Placental epithelial cell (primary cell): ENCODE results near the gene SKA2. TPM values are rescaled to one million over a fixed set of nuclear protein-coding genes. Genes with fewer than 3 reads are reported as not detected.

ENCODE experiments used
- small RNA-seq: library from RNA; depleted of rRNA; stranded (forward); fragments of <200 nt; gene quantifications from one replicate; pipeline ENCODE3, GENCODE V24; 2012
- total RNA-seq: library from RNA; depleted of rRNA; stranded (reverse); fragments of >200 nt; gene quantifications from 2 replicates; pipeline ENCODE4 v1.2.3, GENCODE V29; 2012

The SKA2 gene, protein sequence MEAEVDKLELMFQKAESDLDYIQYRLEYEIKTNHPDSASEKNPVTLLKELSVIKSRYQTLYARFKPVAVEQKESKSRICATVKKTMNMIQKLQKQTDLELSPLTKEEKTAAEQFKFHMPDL
- total RNA-seq: 28.3 and 63.2 TPM in 2 replicates

DNA sequence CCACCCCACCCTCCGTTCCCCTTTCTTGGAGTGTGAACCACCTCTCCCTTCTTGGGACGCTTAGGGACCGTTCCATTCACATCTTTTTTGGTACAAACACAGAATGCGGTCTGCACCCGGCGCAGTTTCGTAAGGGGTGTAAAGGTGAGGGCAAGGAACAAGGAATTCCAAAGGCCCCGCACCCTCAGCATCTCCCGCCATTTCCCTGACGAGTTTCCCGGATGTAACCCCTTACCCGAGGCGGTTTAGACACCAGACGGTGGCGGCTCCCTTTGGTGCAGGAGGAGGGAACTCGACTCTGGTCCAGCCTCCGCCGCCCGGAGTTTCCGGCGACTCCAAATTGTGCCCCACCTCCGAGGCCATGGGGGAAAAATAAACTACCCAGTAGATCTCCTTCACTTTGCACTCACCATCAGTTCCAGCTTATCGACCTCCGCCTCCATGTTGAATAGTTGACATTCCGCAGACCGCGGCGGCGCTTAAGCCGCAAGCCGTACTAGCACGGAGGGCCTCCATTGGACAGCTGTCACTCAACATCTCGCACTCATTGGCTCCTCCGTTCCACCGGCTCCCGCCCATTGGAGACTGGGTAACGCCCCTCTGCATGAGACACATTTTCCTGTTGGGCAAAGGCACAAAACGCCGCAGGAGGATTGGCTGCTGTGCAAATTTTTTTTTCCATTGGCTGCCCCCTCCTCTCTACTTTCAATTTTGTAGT, at the start of gene SKA2:
SKA2 (minus strand) TSS at position 466 of the 718 bp plus-strand sequence; CDS start at position 443, 23 bp downstream.

DNA sequence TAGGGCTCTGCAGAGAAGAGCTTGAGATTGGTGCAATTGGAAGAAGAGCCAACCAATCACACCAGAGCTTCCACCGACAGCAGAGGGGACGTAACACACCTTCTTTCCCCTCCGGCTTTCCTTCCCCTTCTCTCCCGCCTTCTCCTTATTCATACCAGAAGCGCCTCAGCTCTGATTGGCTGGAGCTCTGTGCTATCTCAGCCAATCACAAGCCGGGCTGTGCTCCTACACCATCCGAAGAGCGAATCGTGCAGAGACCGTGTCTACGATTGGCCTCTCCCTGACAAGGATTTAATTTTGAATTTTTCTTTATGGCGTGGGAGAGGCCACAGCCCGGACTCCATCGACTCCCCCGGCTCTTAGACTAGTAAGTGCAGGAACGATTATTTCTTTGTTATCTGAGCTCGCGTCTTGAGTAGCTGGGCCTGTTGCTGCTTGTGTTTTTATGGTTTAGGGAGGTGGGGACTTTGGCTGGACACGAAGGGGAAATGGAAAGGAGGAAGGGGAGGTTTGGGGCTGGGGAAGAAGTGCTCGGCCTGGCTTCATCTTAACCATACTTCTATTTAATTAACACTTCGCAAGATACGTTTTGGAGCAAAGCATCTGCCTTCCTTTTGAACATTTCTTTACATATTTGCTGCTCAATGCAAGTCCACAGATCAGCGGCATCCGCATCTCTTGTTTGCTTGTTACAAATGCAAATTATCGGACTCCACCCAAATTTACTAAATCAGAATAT, 622 bp upstream of the SKA2 start, which contains the start of gene PRR11:
PRR11 (plus strand) TSS at position 308 of the 739 bp plus-strand sequence. CDS start 14,007 bp downstream, outside the sequence.

DNA sequence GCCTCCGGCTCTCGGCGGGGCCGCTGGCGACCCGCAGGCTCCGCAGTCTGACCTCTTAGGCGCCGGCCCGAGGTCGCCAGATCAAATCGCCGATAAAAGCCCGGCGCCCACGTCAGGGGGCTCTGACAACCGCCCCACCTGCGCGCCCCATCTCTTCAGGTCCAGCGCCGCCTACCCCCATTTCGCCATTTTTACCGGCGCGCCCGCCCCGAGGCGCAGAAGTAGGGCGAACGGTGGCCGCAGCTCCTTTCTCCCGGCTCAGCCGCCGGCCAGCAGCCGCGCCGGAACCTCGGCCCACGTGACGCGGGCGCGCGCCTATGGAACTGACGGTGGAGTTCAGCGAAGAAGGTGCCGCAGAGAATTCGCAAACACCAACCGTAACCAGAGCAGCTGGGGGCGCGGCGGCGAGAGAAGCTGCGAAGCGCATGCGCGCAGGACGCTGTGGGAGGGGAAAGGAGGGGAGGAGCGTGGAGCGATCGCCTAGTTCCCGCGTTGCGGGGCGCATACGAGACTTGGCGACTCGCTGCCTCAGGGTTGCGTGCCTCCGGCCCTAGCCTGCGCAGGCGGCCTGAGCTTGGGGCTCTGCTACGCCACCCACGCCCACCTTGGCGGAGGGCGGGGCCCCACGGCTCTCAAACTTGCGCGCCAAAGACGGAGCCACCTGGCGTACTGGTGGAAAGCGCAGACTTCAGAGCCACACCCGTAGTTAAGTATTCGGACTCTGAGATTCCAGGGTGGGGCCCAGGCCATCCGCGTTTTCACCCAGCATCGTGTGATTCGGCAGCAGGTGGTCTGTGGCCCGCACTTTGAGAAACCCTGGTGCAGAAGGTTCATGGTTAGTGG, 48.3 kb downstream of the SKA2 start, which contains the start of gene TRIM37:
TRIM37 (minus strand) TSS at position 418 of the 843 bp plus-strand sequence. CDS start 419 bp downstream, outside the sequence.

Small RNA genes lying within 50 kb of the gene (small RNA-seq; reads per million reads assigned to genes)
- 406 reads per million, percentile 99 among the genes with 10 or more reads in this experiment for gene MIR301A
- gene MIR454: 98.9 reads per million, percentile 98 among the genes with 10 or more reads in this experiment
- gene RNU2-58P: 15.5 reads per million, percentile 96 among the genes with 10 or more reads in this experiment

Other genes with a start within 250 kb of the SKA2 start
- 16.5 and 20.8 TPM in 2 replicates for gene TRIM37, start 48.3 kb downstream of the SKA2 start, total RNA-seq
- 3.1 and 13.0 TPM in 2 replicates for gene PRR11, start 560 bp upstream of the SKA2 start, total RNA-seq
- gene SMG8, start 54.8 kb upstream of the SKA2 start, total RNA-seq: 17.3 and 18.7 TPM in 2 replicates
- gene GDPD1, start 65.3 kb upstream of the SKA2 start, total RNA-seq: 0.22 TPM in 1 of 2 replicates, not detected in the other
- 13.6 and 14.5 TPM in 2 replicates for gene YPEL2, start 176.5 kb upstream of the SKA2 start, total RNA-seq